Stimulated activated naive CD4-positive, alpha-beta T cell treated with Interleukin-2 at 50 U/mL for 16 hours (primary cell): ENCODE data around the gene ENG.
"Not testable (repeated sequence)": the region's sequence is repeated elsewhere in the genome, so short reads cannot be mapped to it uniquely, and the experiment has no call there.

Source experiments
- DNase-seq: peaks from one replicate; lab custom pipeline; 2025; lab: John Stamatoyannopoulos, UW

The ENG gene

DNA sequence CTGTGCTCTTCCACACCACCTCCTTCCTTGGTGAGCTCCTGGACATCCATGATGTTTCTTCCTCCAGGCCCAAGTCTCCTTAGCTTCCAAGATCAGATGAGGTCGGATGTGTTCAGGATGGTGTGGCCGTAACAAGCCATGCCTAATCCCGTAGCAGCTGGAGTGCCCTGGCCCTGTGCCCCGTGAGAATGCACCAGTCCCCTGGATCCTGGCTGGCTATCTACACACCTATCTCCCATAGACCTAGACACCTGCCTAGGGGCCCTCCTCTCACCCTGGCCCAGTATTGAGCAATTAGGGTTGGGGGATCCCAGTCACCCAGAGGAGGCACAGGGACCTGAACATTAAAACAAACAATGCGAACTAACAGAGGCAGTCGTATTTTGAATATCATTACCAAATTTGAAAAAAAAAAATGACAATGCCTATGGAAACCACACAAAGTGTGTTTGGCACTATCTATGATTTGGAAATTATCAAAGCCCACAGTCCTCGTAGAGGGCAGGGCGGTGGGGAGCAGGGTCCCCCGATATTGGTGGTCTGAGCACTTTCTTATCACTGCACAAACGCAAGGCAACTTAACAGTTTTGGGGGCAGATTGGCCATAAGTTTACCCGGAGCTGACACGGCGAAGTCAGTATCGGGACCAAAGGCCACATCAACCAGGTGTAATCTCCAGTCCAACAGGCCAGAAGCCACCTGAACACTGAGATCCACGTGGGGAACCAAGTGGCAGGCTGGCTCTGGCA is 13.2 kb downstream of the ENG start:
- no peak for DNase-seq

GRCh38 chr9:127838375-127839078 is 15.9 kb downstream of the ENG start:
- DNase-seq, result no peak

GRCh38 chr9:127837346-127837745 is 17.1 kb downstream of the ENG start:
- no peak for DNase-seq

DNA sequence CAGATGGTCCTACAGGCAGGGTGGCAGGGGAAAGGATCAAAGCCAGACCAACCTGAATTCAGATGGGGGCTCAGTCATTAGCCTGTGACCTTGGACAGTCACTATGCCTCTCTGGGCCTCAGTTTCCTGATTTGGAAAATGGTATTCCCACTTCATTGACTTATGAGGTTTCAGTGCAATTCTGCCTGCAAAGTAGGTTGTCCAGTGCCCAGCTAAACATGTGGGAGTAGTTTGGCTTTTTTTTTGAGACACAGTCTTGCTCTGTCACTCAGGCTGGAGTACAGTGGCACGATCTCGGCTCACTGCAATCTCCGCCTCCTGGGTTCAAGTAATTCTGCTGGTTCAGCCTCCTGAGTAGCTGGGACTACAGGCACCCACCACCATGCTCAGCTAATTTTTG is 17.9 kb downstream of the ENG start:
- DNase-seq, result not testable (repeated sequence)

DNA sequence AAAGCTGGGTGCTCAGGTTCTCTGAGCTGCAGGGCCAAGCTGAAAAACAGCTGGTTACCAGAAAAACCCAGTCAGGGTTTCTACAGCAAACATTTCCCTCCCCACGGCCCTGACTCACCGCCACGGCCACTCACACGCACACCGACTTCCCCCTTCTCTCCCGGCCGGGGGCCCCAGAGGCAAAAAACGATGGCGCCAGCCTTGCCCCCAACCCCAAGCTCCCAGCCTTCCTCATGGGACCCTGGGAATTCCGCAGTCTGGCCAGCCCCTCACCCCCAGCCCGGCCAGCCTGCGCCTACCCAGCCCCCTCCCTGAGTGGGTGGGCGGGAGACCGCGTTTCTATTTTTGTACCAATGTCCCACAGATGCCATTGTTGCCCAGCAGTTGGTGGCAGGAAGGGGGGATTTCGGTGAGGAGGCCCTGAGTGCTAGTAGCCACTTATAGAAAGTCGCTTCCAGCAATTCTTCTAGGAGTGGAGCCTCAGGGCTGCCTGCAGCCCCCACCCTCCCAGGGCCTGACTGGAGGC is 18.4 kb downstream of the ENG start:
- DNase-seq, result no peak

GRCh38 chr9:127833555-127833954 is 20.9 kb downstream of the ENG start:
- no peak for DNase-seq

- no peak for DNase-seq
Measured at GRCh38 chr9:127832248-127832647, 22.2 kb downstream of the ENG start.

- no peak for DNase-seq
Measured at GRCh38 chr9:127829205-127829906, 25.1 kb downstream of the ENG start.

DNA sequence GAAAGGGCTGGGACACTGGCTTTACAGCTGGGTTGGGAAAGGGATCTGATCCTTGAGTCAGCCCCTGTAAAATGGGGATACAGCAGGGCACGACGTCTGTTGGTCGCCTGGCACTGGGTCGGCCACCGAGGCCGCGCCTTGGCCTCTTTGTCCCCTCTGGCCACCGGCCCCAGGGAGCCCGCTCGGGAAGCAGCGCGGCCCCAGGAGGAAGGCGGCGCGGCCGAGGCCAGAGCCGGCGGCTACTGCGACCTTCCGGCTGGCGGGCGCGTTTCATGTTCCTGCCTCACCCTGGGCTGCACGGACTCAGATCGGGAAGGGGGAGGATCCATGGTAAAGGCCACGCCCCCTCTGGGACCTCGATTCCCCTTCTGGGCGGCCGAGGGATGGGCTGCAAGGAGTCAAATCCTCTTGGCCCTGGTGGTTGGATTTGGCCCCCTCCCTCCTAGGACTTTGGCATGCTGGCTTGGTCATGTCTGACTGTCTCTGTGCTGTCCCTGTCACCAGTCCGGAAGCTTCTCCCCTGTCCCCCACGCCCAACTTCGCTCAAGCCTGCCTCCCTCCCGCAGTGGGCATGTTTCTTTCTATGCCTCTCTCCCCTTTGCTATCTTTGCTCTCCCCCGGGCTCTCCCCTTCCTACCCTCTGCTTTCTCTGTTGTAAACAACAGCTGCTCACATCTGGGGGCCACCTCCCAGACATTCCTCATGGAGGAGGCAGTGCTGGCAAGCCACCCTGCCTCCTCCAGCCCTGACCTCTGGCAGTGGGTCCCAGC is 26.0 kb downstream of the ENG start:
- DNase-seq, result no peak

GRCh38 chr9:127826253-127826913 is 28.1 kb downstream of the ENG start:
- no peak for DNase-seq

GRCh38 chr9:127825319-127826051 is 29.0 kb downstream of the ENG start:
- DNase-seq, result no peak

GRCh38 chr9:127822108-127822507 is 32.4 kb downstream of the ENG start:
- DNase-seq, result no peak

- no peak for DNase-seq
Measured at GRCh38 chr9:127818574-127818973, 35.9 kb downstream of the ENG start.

- no peak for DNase-seq
Measured at GRCh38 chr9:127817881-127818434, 36.5 kb downstream of the ENG start.

DNA sequence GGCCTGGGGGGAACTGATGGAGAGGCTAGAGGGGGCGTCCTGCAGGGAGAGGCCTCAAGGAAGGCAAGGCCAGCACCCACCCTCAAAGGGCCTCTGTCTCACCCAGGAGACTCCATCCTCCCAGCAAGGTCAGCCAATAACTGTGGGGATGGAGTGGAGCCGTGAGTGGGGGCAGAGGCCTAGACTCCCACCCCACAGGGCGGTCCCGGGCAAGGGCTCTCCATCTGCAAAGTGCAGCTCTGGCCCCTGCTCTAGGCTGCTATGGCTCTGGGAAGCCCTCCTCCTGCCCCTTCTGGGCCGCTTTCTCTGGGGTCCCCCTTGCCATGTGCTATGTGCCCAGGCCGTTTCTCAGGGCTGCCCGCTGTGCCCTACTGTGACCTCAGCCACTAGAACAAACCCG is 37.7 kb downstream of the ENG start:
- DNase-seq, result no peak

GRCh38 chr9:127816362-127816725 is 38.1 kb downstream of the ENG start:
- no peak for DNase-seq

- DNase-seq, result no peak
Measured at GRCh38 chr9:127815512-127816361, 38.7 kb downstream of the ENG start.

GRCh38 chr9:127814619-127815511 is 39.6 kb downstream of the ENG start:
- DNase-seq, result no peak
